ENCODE data around the gene EIF2D.

EIF2D gene

DNA sequence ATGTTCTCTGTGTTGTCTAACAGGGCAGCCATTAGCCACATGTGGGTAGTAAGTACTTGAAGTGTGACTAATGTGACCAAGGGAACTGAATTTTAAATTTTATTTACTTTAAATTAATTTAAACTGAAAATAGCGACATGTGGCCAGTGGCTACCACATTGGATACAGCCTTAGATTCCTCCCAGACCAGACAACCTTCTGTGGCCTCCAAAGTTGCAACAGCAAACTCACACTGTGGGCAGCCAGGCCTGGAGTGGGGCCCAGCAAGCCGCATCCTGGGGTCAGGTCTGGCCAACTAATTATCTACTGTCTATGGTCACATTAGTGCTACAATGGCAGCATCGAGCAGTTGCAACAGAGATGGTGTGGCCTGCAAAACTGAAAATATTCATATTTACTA is 11.7 kb downstream of the EIF2D start:
- DNase-seq (ENCODE audit: extremely low spot score): no peak
- TF ChIP-seq, protein P1, sequence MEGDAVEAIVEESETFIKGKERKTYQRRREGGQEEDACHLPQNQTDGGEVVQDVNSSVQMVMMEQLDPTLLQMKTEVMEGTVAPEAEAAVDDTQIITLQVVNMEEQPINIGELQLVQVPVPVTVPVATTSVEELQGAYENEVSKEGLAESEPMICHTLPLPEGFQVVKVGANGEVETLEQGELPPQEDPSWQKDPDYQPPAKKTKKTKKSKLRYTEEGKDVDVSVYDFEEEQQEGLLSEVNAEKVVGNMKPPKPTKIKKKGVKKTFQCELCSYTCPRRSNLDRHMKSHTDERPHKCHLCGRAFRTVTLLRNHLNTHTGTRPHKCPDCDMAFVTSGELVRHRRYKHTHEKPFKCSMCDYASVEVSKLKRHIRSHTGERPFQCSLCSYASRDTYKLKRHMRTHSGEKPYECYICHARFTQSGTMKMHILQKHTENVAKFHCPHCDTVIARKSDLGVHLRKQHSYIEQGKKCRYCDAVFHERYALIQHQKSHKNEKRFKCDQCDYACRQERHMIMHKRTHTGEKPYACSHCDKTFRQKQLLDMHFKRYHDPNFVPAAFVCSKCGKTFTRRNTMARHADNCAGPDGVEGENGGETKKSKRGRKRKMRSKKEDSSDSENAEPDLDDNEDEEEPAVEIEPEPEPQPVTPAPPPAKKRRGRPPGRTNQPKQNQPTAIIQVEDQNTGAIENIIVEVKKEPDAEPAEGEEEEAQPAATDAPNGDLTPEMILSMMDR (IDR thresholded peaks at IDR 0.05; ENCODE audit: control extremely low read depth, extremely low read depth, low read depth, missing control alignments): no peak
- CTCF ChIA-PET: interaction anchor here (0.8 to 3.0 kb wide), 8 partner anchors 9 to 111 kb away, joined by 3 to 16 read pairs (median 6); partner anchors contain the start of gene EIF2D
- POLR2A ChIA-PET: interaction anchor here (0.7 kb wide), 1 partner anchor 8 kb away, joined by 3 read pairs; no protein-coding TSS in a partner anchor

DNA sequence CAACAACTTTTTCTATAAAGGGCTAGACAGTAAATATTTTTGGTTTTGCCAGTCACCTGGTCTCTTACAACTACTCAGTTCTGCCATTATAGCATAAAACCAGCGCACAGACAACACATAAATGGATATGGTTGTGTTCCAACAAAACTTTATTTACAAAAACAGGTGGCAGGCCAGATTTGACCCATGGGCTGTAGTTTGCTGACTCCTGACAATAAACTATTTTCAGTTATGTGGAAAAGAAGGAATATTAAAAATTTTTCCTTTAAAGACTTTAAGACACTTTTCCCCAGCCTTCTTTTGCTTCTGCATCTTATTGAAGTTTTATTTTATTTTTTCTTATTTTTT is 16.0 kb downstream of the EIF2D start:
- no peak for DNase-seq (ENCODE audit: extremely low spot score)
- TF ChIP-seq, protein P1 (IDR thresholded peaks at IDR 0.05; ENCODE audit: control extremely low read depth, extremely low read depth, low read depth, missing control alignments): no peak
- POLR2A ChIA-PET: no interaction called here
- CTCF ChIA-PET: interaction anchor here (1.1 to 1.5 kb wide), 3 partner anchors 13 to 107 kb away, joined by 3 to 4 read pairs (median 3); partner anchors contain the start of gene EIF2D

DNA sequence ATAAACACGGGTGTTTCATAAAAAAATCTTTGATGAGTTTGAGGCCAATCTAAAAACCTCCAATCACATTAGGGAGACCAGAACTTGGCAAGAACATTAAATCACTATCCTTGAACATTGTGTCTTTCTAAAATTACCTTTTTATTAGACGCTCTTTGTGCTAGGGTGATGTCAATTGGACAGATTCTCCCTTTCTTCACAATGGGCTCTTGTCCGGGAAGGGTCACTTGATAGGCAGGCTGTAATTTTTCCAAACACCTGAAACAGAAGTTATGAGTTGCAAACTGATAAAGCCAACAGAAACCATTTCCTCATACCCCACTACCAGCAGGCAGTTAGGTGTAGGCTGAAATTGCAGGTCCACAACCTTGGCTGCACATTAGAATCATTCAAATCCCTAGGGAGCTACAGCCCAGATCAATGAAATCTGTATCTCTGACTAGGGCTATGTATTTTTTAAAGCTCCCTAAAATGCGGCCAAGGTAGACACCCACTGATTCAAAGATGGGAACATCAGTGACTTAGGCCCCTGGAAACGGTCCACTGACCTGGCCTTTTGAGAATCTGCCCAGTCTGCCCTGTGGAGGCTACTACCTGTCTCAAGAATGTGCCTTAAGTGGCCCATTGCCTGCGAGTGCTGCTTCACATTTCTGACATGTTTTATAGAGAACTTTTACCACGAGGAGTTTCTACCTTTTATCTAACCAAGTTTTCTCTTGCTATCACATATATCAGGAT is 16.5 kb downstream of the EIF2D start:
- CTCF ChIA-PET: interaction anchor here (1.1 to 4.6 kb wide), 4 partner anchors 10 to 106 kb away, joined by 3 to 36 read pairs (median 6); partner anchors contain the start of gene EIF2D

DNA sequence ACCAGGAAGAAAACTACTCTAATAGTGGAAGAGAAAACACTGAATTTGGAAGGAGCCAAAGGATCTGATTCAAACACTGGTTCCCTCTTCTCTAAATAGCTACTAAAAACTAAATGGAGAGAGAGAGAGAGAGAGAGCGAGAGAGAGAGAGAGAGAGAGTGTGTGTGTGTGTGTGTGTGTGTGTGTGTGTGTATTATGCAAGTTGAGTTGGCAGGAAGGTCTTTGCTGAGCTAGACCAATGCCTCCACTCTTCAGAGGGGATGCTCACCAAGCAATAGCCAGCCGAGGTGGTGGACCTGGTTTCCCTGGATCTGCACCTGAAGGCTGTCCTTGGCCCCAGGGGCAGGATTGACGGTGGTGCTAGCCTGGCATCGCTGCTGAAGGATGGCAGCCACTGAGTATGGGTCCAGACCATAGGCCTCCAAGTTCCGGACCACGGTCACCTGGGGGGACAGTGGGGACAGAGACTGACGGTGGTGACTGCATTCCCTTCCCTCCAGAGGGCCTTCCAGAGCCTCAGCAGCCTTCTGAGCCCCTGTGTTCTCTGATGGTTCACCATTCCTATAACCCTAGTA is 18.8 kb downstream of the EIF2D start:
- ChIA-PET CTCF (interaction anchor here (0.9 to 4.6 kb wide), 15 partner anchors 9 to 389 kb away, joined by 3 to 36 read pairs (median 6); partner anchors contain the start of gene EIF2D), POLR2A (interaction anchor here (0.6 to 0.9 kb wide), 2 partner anchors 13 to 1216 kb away, joined by 4 read pairs; no protein-coding TSS in a partner anchor)
- TF ChIP-seq, protein P1 (IDR thresholded peaks at IDR 0.05; ENCODE audit: control extremely low read depth, extremely low read depth, low read depth, missing control alignments): no peak
- DNase-seq (ENCODE audit: extremely low spot score): no peak

More for the DNA sequence above, 16.5 kb downstream of the EIF2D start:
- POLR2A ChIA-PET: no interaction called here
- no peak for DNase-seq (ENCODE audit: extremely low spot score)
- TF ChIP-seq, protein P1 (IDR thresholded peaks at IDR 0.05; ENCODE audit: control extremely low read depth, extremely low read depth, low read depth, missing control alignments): no peak

DNA sequence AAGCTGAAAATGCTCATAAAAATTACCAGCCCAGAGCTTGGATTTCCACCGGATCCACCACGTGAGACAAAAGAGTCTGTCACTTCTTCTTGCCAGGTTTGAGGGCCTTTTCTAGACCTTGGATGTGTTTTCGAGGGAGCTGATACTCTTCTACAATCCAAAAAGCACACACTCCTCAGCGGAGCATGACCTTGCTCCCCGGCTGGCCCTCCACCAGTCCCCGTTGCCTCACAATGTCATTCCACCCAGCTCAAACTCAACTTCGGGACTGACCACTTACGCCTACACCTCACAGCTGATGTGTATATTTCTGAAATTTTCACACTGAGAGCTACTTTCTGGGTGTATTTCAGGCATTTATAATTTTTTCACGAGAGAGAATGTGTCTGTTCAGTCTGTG is 20.6 kb downstream of the EIF2D start:
- TF ChIP-seq, protein P1 (IDR thresholded peaks at IDR 0.05; ENCODE audit: control extremely low read depth, extremely low read depth, low read depth, missing control alignments): no peak
- ChIA-PET CTCF (interaction anchor here (0.7 to 4.6 kb wide), 18 partner anchors 8 to 344 kb away, joined by 3 to 36 read pairs (median 6); partner anchors contain the start of genes DYRK3, EIF2D and IKBKE), POLR2A (no interaction called here)
- no peak for DNase-seq (ENCODE audit: extremely low spot score)

DNA sequence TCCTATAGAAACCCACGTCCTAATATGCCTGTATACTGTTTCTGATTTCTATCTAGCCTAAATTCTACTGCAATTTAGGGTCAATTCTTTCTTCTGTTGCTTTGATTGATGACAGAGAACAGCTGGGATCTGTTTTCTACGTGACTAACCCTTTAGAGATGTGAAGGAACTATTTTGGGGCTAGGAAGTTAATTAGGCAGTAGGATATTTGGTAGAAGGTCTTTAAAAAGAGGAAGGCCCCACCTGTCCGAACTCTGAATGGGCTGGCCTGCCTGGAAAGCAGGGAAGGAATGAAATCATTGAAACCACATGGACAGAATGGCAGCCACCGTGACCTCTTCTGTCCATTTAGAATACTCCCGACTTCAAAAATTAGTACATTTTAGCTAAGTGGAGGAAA is 21.0 kb downstream of the EIF2D start:
- ChIA-PET POLR2A (no interaction called here), CTCF (interaction anchor here (0.7 to 4.6 kb wide), 18 partner anchors 8 to 344 kb away, joined by 3 to 36 read pairs (median 6); partner anchors contain the start of genes DYRK3, EIF2D and IKBKE)
- DNase-seq (ENCODE audit: extremely low spot score): no peak
- TF ChIP-seq, protein P1 (IDR thresholded peaks at IDR 0.05; ENCODE audit: control extremely low read depth, extremely low read depth, low read depth, missing control alignments): no peak

Measured in GM10248 (cell line).